Fibroblast of lung (primary cell): ENCODE results near the gene STBD1. TPM values are rescaled to one million over a fixed set of nuclear protein-coding genes. Genes with fewer than 3 reads are reported as not detected.

Experiments used
- DNase-seq, 2 donors: peaks; one replicate each; pipeline versions ENCODE4 v3.0.0 to v3.0.0-alpha.2; 2010; ENCODE audit warnings: low read depth in 2 of 2
- H2AFZ ChIP-seq: 2 replicates; pipeline ENCODE4 v1.5.1; 2012; ENCODE audit warnings: low read length, control low read depth, inconsistent platforms
- H3K27ac ChIP-seq: 2 replicates; pipeline ENCODE4 v1.5.1; 2011; ENCODE audit warnings: low read length, control low read depth; ENCODE audit not compliant: insufficient read depth
- H3K27me3 ChIP-seq: 2 replicates; pipeline ENCODE4 v1.5.1; 2011; ENCODE audit warnings: mild to moderate bottlenecking, low read length; ENCODE audit not compliant: control insufficient read depth, insufficient read depth
- H3K36me3 ChIP-seq: 2 replicates; pipeline ENCODE4 v1.5.1; 2011; ENCODE audit warnings: low read length; ENCODE audit not compliant: control insufficient read depth, insufficient read depth
- H3K4me1 ChIP-seq: 2 replicates; pipeline ENCODE4 v1.5.1; 2011; ENCODE audit warnings: low read length; ENCODE audit not compliant: control insufficient read depth, insufficient read depth; ENCODE audit errors: extremely low read depth
- H3K4me2 ChIP-seq: 2 replicates; pipeline ENCODE4 v1.5.1; 2011; ENCODE audit warnings: low read length, control low read depth; ENCODE audit not compliant: insufficient read depth; ENCODE audit errors: extremely low read depth
- H3K4me3 ChIP-seq, 4 experiments: fragments of 200-600 bp in 1 of 4; sonication (generic) in 1 of 4; replicated peaks in 1 of 4; 2 replicates each; pipeline ENCODE4 v1.5.1; 2011 to 2016; ENCODE audit warnings: low read length in 4 of 4, low read depth in 3 of 4, mild to moderate bottlenecking in 3 of 4, control low read depth in 2 of 4, inconsistent platforms in 1 of 4, mixed read lengths in 1 of 4; ENCODE audit not compliant: insufficient read depth in 1 of 4; ENCODE audit errors: control extremely low read depth in 1 of 4
- H3K79me2 ChIP-seq: 2 replicates; pipeline ENCODE4 v1.5.1; 2012; ENCODE audit warnings: mild to moderate bottlenecking, low read length, inconsistent platforms; ENCODE audit not compliant: control insufficient read depth, insufficient read depth
- H3K9ac ChIP-seq: 2 replicates; pipeline ENCODE4 v1.5.1; 2011; ENCODE audit warnings: mild to moderate bottlenecking, low read length, control low read depth; ENCODE audit not compliant: insufficient read depth
- H3K9me3 ChIP-seq: 2 replicates; pipeline ENCODE4 v1.5.1; 2012; ENCODE audit warnings: low read depth, low read length; ENCODE audit not compliant: control insufficient read depth, insufficient read depth
- H4K20me1 ChIP-seq: 2 replicates; pipeline ENCODE4 v1.5.1; 2011; ENCODE audit warnings: low read length; ENCODE audit not compliant: control insufficient read depth, insufficient read depth; ENCODE audit errors: extremely low read depth
- CTCF ChIP-seq, 2 donors: IDR thresholded peaks in 1 of 2; conservative IDR thresholded peaks in 1 of 2; 1 replicate in 1 of 2; 2 replicates in 1 of 2; pipeline ENCODE4 v1.5.1; 2011 to 2012; ENCODE audit warnings: low read length in 2 of 2, control low read depth in 1 of 2, inconsistent platforms in 1 of 2, low read depth in 1 of 2, mild to moderate bottlenecking in 1 of 2
- EZH2 ChIP-seq: IDR thresholded peaks from 2 replicates; pipeline ENCODE4 v1.5.1; 2012; ENCODE audit warnings: low read length, control low read depth, mild to moderate bottlenecking; ENCODE audit errors: missing control alignments
- polyA plus RNA-seq, 2 donors: library from polyadenylated mRNA; depleted of rRNA in 1 of 2; stranded (reverse) in 1 of 2; unstranded in 1 of 2; fragments of >200 nt; gene quantifications; 2 replicates each; pipeline ENCODE4 v1.2.1, GENCODE V29; 2011 to 2012; ENCODE audit warnings: missing spikeins in 1 of 2
- total RNA-seq: library from RNA; depleted of rRNA; stranded (reverse); fragments of >200 nt; gene quantifications from 2 replicates; pipeline ENCODE4 v1.2.1, GENCODE V29; 2014

The STBD1 gene
- total and polyA plus RNA-seq, 2 donors (not counting 1 experiment from before 2014, with no cell fraction given) = 3.1 to 17.5 TPM

DNA sequence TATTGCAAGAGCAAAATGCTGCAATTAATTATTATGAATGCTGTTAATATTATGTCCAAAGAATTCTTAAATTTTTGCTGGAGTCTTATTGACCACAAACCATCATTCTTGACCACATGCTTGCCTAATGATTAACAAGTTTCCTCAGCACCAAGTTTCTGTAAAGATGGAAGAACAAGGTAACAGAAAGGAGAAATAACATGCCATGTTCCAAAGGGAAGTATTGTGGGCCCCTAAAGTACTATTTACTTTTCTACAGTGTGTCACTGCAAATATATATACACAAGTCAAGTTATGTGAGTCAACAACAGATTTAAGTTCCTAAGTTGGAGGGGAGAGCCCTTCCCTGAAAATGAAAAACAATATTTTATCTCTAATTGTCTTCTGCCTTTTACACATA is 34.5 kb upstream of the STBD1 start:
- Histone ChIP-seq H3K9me3 (no peaks in the 10 kb centered on the region), H4K20me1 (no peaks in the 10 kb centered on the region), H3K27me3 (peaks cover 2% of the 10 kb centered on the region), H3K4me2 (no peak overlapping the region), H3K4me1 (no peaks in the 10 kb centered on the region), H3K9ac (no peak overlapping the region), H3K36me3 (no peaks in the 10 kb centered on the region), H2AFZ (no peak overlapping the region), H3K27ac (no peak overlapping the region), H3K4me3 (no peak overlapping the region), H3K79me2 (no peaks in the 10 kb centered on the region)
- no peak for DNase-seq
- no peak for TF ChIP-seq CTCF (conservative IDR thresholded peaks at IDR 0.05 in 1 of 2, IDR thresholded peaks at IDR 0.05 in 1 of 2; ENCODE audit: low read depth in 1 of 2, low read length in 2 of 2)
- no peak for TF ChIP-seq EZH2

DNA sequence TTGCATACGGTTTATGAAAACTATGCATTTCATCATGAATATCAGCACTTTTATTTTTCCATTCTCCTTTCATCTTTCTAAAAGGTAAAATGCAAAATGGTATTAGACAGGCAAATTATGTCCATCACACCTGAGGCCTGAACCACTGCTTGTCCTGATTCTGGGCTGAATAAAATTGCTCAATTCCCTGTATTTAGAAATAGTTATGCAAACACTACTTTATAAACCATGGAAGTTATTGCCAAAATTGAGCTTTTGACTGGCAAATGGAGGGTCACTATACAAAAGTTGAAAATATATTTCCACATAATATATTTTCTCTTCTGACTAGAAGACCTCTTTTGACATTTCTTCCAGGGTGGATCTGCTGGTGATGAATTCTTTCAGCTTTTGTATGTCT is 34.0 kb upstream of the STBD1 start:
- no peak overlapping the region for H3K4me2 ChIP-seq
- TF ChIP-seq EZH2 = no peak
- TF ChIP-seq CTCF (conservative IDR thresholded peaks at IDR 0.05 in 1 of 2, IDR thresholded peaks at IDR 0.05 in 1 of 2; ENCODE audit: low read depth in 1 of 2, low read length in 2 of 2) = no peak

GRCh38 chr4:76272999-76273398 is 33.5 kb upstream of the STBD1 start:
- Histone ChIP-seq H3K4me1 (no peaks in the 10 kb centered on the region), H3K9me3 (no peaks in the 10 kb centered on the region), H3K79me2 (no peaks in the 10 kb centered on the region), H3K27me3 (peaks cover 2% of the 10 kb centered on the region), H3K4me2 (no peak overlapping the region), H3K9ac (no peak overlapping the region), H3K36me3 (no peaks in the 10 kb centered on the region), H3K27ac (no peak overlapping the region), H3K4me3 (no peak overlapping the region), H4K20me1 (no peaks in the 10 kb centered on the region), H2AFZ (no peak overlapping the region)
- TF ChIP-seq CTCF (conservative IDR thresholded peaks at IDR 0.05 in 1 of 2, IDR thresholded peaks at IDR 0.05 in 1 of 2; ENCODE audit: low read depth in 1 of 2, low read length in 2 of 2) (no peak), EZH2 (no peak)
- no peak for DNase-seq

More for the DNA sequence above, 34.0 kb upstream of the STBD1 start:
- no peak for DNase-seq
- no peaks in the 10 kb centered on the region for H3K36me3 ChIP-seq
- H3K4me3 ChIP-seq = no peak overlapping the region
- H3K27me3 ChIP-seq = peaks cover 2% of the 10 kb centered on the region
- no peak overlapping the region for H2AFZ ChIP-seq
- no peaks in the 10 kb centered on the region for H3K9me3 ChIP-seq
- no peak overlapping the region for H3K27ac ChIP-seq
- no peak overlapping the region for H3K9ac ChIP-seq
- H3K79me2 ChIP-seq = no peaks in the 10 kb centered on the region
- H4K20me1 ChIP-seq = no peaks in the 10 kb centered on the region
- no peaks in the 10 kb centered on the region for H3K4me1 ChIP-seq
